Keratinocyte (primary cell): ENCODE data around the gene ETF1. TPM values are rescaled to one million over a fixed set of nuclear protein-coding genes. Genes with fewer than 3 reads are reported as not detected.

Experiments
- DNase-seq: peaks from one replicate; pipeline ENCODE4 v3.0.0-alpha.2; 2011; ENCODE audit warnings: low read depth, missing footprints, low spot score
- FAIRE-seq: peaks from 2 replicates; lab custom pipeline; 2011; peaks lifted over from hg19 to GRCh38; lab: Jason Lieb, UNC
- H2AFZ ChIP-seq: 2 replicates; pipeline ENCODE4 v1.6.0; 2012; ENCODE audit warnings: low read length, control low read depth, inconsistent platforms; ENCODE audit not compliant: control insufficient read depth
- H3K27ac ChIP-seq: 2 replicates; pipeline ENCODE4 v1.5.1; 2011; ENCODE audit warnings: low read length; ENCODE audit not compliant: control insufficient read depth, insufficient read depth
- H3K27me3 ChIP-seq: 3 replicates; pipeline ENCODE4 v1.6.0; 2011; ENCODE audit warnings: low read length; ENCODE audit not compliant: control insufficient read depth, insufficient read depth; ENCODE audit errors: extremely low read depth
- H3K36me3 ChIP-seq, 2 experiments: 2 replicates in 1 of 2; 3 replicates in 1 of 2; pipeline ENCODE4 v1.5.1; 2011; ENCODE audit warnings: low read length in 2 of 2, mild to moderate bottlenecking in 1 of 2; ENCODE audit not compliant: control insufficient read depth in 2 of 2, insufficient read depth in 2 of 2; ENCODE audit errors: extremely low read depth in 1 of 2
- H3K4me1 ChIP-seq: 3 replicates; pipeline ENCODE4 v1.5.1; 2011; ENCODE audit warnings: low read length; ENCODE audit not compliant: control insufficient read depth, insufficient read depth; ENCODE audit errors: extremely low read depth
- H3K4me2 ChIP-seq: 3 replicates; pipeline ENCODE4 v1.6.0; 2011; ENCODE audit warnings: low read depth, low read length; ENCODE audit not compliant: control insufficient read depth, insufficient read depth; ENCODE audit errors: extremely low read depth
- H3K4me3 ChIP-seq, 3 experiments: fragments of 200-600 bp in 1 of 3; sonication (generic) in 1 of 3; 2 replicates in 2 of 3; 3 replicates in 1 of 3; pipeline ENCODE4 v1.5.1; 2011 to 2016; ENCODE audit warnings: low read length in 3 of 3, mild to moderate bottlenecking in 3 of 3, control low read depth in 2 of 3, inconsistent platforms in 1 of 3, low read depth in 1 of 3, mixed read lengths in 1 of 3, mixed run types in 1 of 3, moderate library complexity in 1 of 3; ENCODE audit not compliant: control insufficient read depth in 2 of 3, insufficient read depth in 2 of 3; ENCODE audit errors: extremely low read depth in 1 of 3
- H3K79me2 ChIP-seq: 2 replicates; pipeline ENCODE4 v1.6.0; 2012; ENCODE audit warnings: low read length; ENCODE audit not compliant: control insufficient read depth, insufficient read depth
- H3K9ac ChIP-seq: 3 replicates; pipeline ENCODE4 v1.6.0; 2011; ENCODE audit warnings: low read length; ENCODE audit not compliant: control insufficient read depth, insufficient read depth; ENCODE audit errors: extremely low read depth
- H3K9me1 ChIP-seq: 3 replicates; pipeline ENCODE4 v1.6.0; 2011; ENCODE audit warnings: low read length; ENCODE audit not compliant: control insufficient read depth, insufficient read depth; ENCODE audit errors: extremely low read depth
- H3K9me3 ChIP-seq: 2 replicates; pipeline ENCODE4 v1.5.1; 2012; ENCODE audit warnings: low read depth, low read length; ENCODE audit not compliant: control insufficient read depth
- H4K20me1 ChIP-seq: 3 replicates; pipeline ENCODE4 v1.6.0; 2011; ENCODE audit warnings: low read length; ENCODE audit not compliant: control insufficient read depth, insufficient read depth; ENCODE audit errors: extremely low read depth
- CTCF ChIP-seq, 3 experiments: IDR thresholded peaks in 1 of 3; conservative IDR thresholded peaks in 1 of 3; optimal IDR thresholded peaks in 1 of 3; 2 replicates in 2 of 3; 3 replicates in 1 of 3; pipeline versions ENCODE3 to v1.5.1; 2011; ENCODE audit warnings: low read length in 3 of 3, mild to moderate bottlenecking in 3 of 3, moderate library complexity in 2 of 3, control low read depth in 1 of 3, inconsistent platforms in 1 of 3; ENCODE audit not compliant: insufficient read depth in 2 of 3; ENCODE audit errors: extremely low read depth in 1 of 3
- EZH2 ChIP-seq: IDR thresholded peaks from one replicate; pipeline ENCODE4 v1.6.1; 2012; ENCODE audit warnings: inconsistent platforms, mild to moderate bottlenecking, low read length, moderate library complexity
- dilution Hi-C: fragments of 300-500 bp; cut with MboI; formaldehyde crosslinking; loops from one replicate; pipeline ENCODE4 v1.7.0; 2020; ENCODE audit warnings: low sequenced_read_pairs; ENCODE audit not compliant: extremely low pct_ligation_motif_present
- polyA plus RNA-seq, 5 experiments: library from polyadenylated mRNA; depleted of rRNA in 3 of 5; stranded (reverse) in 3 of 5; stranded (forward) in 1 of 5; unstranded in 1 of 5; fragments of >200 nt; gene quantifications; 1 replicate in 1 of 5; 2 replicates in 3 of 5; 3 replicates in 1 of 5; pipeline versions ENCODE4 v1.2.1 to v1.2.3, GENCODE V29; 2011 to 2012; ENCODE audit warnings: missing spikeins in 2 of 5, low read depth in 1 of 5, low replicate concordance in 1 of 5

The ETF1 gene
- polyA plus RNA-seq, 1 donor (not counting 4 experiments of a cell fraction or from before 2014, with no cell fraction given): 137 TPM

GRCh38 chr5:138566792-138567191 lies 23.8 kb upstream of the ETF1 start:
- FAIRE-seq: no peak
- no peaks in the 10 kb centered on the region for H3K9me1 ChIP-seq
- H3K27ac ChIP-seq: no peak overlapping the region
- H3K79me2 ChIP-seq: peaks cover 75% of the 10 kb centered on the region
- no peaks in the 10 kb centered on the region for H3K4me1 ChIP-seq
- no peaks in the 10 kb centered on the region for H3K27me3 ChIP-seq
- no peak for DNase-seq
- TF ChIP-seq CTCF (optimal IDR thresholded peaks at IDR 0.05 in 1 of 3, IDR thresholded peaks at IDR 0.05 in 1 of 3, conservative IDR thresholded peaks at IDR 0.05 in 1 of 3; ENCODE audit: extremely low read depth in 1 of 3, insufficient read depth in 2 of 3, low read length in 3 of 3) (no peak), EZH2 (no peak)
- H2AFZ ChIP-seq: no peak overlapping the region
- H3K36me3 ChIP-seq: peaks cover 42 to 49% of the 10 kb centered on the region in 2 experiments
- H3K4me2 ChIP-seq: no peak overlapping the region
- peaks cover 25% of the 10 kb centered on the region for H4K20me1 ChIP-seq
- dilution Hi-C loops: no loop called here
- no peaks in the 10 kb centered on the region for H3K9me3 ChIP-seq
- H3K4me3 ChIP-seq: no peak overlapping the region
- no peak overlapping the region for H3K9ac ChIP-seq

DNA sequence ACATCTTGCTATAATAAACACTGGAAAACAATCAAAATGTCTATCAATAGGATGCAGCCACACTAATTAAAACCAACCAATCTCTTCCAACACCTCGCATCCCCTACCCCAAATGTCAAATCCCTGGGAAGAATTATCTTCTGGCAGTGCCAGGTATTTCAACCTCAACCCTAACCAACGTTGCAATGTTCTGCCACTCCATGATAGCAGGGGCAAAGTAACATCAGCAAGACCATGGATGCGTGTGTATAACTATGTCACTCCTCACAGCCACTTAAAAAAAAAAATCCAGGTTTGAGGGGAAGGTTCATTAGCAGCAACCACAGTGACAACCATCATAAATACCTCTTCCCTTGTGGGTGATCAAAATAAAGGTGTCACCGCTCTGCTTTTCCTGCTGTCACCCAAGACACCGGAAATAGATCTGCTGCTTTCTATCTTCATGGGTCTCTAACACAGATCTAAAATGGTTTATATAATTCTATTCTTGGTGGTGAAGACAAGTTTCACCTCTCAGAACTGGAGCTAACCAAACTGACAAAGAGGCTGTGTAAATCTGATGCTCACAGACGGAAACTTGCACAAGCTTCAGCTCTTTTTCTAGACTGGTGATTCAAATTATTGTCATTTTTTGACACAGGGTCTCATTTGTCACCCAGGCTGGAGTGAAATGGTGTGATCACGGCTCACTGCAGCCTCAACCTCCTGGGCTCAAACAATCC lies 22.2 kb upstream of the ETF1 start:
- DNase-seq (no peak), FAIRE-seq (no peak)
- Histone ChIP-seq H3K27ac (no peak overlapping the region), H3K4me2 (no peak overlapping the region), H3K79me2 (peaks cover 68% of the 10 kb centered on the region), H3K4me3 (no peak overlapping the region), H3K9me3 (no peaks in the 10 kb centered on the region), H3K9ac (no peak overlapping the region), H3K36me3 (peaks cover 45% of the 10 kb centered on the region in 2 experiments), H3K4me1 (no peaks in the 10 kb centered on the region), H4K20me1 (peaks cover 18% of the 10 kb centered on the region), H3K9me1 (no peaks in the 10 kb centered on the region), H3K27me3 (no peaks in the 10 kb centered on the region), H2AFZ (no peak overlapping the region)
- dilution Hi-C loops: no loop called here
- TF ChIP-seq EZH2 (no peak), CTCF (optimal IDR thresholded peaks at IDR 0.05 in 1 of 3, IDR thresholded peaks at IDR 0.05 in 1 of 3, conservative IDR thresholded peaks at IDR 0.05 in 1 of 3; ENCODE audit: extremely low read depth in 1 of 3, insufficient read depth in 2 of 3, low read length in 3 of 3) (no peak)
